Epithelial cell of proximal tubule (primary cell): ENCODE measurements around the gene TMEM151A. TPM values are rescaled to one million over a fixed set of nuclear protein-coding genes. Genes with fewer than 3 reads are reported as not detected.
"Not testable (repeated sequence)": the region's sequence is repeated elsewhere in the genome, so short reads cannot be mapped to it uniquely, and the experiment has no call there.

Experiments used
- DNase-seq: peaks from one replicate; pipeline ENCODE4 v3.0.0-alpha.2; 2011; ENCODE audit warnings: low read depth
- H3K4me3 ChIP-seq: 2 replicates; pipeline ENCODE4 v1.5.1; 2011; ENCODE audit warnings: low read depth, mild to moderate bottlenecking, low read length
- total RNA-seq: library from RNA; depleted of rRNA; stranded (reverse); fragments of >200 nt; gene quantifications from 2 replicates; pipeline ENCODE4 v1.2.3, GENCODE V29; 2015
- TF ChIP-seq, protein P1 (sequence below): conservative IDR thresholded peaks from 2 replicates; pipeline ENCODE4 v1.5.1; 2012; ENCODE audit warnings: low read depth, mild to moderate bottlenecking, low read length

Gene TMEM151A
- total RNA-seq, 1 donor from 2014 or later: 0.58 TPM

GRCh38 chr11:66318600-66318970, 26.9 kb downstream of the TMEM151A start:
- no peak for DNase-seq
- no peak overlapping the region for H3K4me3 ChIP-seq
- TF ChIP-seq, protein P1, sequence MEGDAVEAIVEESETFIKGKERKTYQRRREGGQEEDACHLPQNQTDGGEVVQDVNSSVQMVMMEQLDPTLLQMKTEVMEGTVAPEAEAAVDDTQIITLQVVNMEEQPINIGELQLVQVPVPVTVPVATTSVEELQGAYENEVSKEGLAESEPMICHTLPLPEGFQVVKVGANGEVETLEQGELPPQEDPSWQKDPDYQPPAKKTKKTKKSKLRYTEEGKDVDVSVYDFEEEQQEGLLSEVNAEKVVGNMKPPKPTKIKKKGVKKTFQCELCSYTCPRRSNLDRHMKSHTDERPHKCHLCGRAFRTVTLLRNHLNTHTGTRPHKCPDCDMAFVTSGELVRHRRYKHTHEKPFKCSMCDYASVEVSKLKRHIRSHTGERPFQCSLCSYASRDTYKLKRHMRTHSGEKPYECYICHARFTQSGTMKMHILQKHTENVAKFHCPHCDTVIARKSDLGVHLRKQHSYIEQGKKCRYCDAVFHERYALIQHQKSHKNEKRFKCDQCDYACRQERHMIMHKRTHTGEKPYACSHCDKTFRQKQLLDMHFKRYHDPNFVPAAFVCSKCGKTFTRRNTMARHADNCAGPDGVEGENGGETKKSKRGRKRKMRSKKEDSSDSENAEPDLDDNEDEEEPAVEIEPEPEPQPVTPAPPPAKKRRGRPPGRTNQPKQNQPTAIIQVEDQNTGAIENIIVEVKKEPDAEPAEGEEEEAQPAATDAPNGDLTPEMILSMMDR: no peak

- DNase-seq, H3K4me3 ChIP-seq: not testable (repeated sequence)
Observed at GRCh38 chr11:66320289-66320688, 28.6 kb downstream of the TMEM151A start.

DNA sequence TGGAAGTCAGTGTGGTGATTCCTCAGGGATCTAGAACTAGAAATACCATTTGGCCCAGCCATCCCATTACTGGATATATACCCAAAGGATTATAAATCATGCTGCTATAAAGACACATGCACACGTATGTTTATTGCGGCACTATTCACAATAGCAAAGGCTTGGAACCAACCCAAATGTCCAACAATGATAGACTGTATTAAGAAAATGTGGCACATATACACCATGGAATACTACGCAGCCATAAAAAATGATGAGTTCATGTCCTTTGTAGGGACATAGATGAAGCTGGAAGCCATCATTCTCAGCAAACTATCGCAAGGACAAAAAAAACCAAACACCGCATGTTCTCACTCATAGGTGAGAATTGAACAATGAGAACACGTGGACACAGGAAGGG, 29.1 kb downstream of the TMEM151A start:
- H3K4me3 ChIP-seq, DNase-seq: not testable (repeated sequence)

DNA sequence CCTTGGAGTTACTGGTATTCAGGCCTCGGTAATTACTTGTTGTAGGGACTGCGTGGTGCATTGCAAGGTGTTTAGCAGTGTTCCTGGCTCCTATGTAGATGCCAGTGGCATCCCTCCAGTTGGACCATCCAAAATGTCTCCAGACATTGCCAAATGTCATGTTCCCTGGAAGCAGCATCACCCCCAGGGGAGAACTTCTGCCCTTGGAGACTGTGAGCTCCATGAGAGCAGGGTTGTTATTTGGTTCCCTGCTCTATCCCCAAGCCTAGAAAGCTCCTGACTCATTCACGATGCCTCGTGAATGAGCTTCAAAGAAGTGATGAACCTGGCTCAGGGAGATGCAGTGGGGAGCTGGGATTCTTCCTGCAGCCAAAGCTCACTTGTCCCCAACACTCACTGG, 29.9 kb downstream of the TMEM151A start:
- DNase-seq: no peak
- TF ChIP-seq, protein P1: no peak
- H3K4me3 ChIP-seq: no peak overlapping the region

DNA sequence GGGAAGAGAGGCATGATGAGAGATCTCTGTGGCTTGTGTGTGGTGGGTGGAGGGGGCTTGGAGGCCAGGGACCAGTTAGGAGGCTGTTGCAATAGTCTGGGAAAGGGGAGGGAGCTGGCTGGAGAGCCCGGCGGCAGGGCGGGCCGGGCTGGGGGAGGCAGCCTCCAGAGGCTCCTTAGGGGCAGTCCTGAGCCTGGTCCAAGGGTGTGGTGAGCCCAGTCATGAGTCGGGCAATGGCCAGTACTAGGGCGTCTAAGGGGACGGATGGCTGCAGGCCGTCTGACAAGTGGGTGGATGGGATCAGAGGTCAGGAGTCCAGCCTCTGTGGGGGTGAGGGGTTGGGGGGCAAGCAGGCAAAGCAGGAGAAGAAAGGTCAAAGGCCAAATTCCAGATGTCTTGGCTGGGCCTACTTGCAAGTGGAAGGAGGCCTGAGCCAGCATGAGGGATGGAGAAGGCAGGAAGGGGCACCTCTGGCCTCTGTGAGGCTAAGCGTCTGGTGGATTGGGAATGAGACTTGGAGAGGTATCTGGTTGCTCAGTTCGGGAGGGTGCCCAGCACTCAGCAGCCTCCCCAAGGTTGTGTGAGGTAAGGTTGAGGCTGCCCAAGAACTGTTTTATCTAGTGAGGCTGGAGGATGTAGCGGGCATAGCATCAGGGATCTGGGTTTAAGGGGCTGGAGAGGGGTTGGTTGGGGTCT, 31.2 kb downstream of the TMEM151A start:
- H3K4me3 ChIP-seq: no peak overlapping the region
- TF ChIP-seq, protein P1: no peak
- no peak for DNase-seq

DNA sequence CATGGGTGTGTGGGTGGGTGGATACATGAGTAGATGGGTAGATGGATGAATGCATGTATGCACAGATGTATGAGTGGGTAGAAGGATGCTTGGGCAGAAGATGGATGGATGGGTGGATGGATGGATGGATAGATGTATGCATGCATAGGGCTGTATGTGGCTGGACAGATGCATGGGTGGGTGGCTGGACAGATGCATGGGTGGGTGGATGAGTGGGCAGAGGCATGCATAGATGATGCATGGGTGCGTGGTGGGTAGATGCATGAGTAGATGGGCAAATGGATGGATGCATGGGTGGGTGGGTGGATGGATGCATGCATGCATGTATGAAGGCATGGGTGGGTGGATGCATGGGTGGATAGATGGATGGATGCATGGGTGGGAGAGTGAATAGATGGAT, 32.0 kb downstream of the TMEM151A start:
- no peak for DNase-seq
- TF ChIP-seq, protein P1: no peak
- H3K4me3 ChIP-seq: no peak overlapping the region

GRCh38 chr11:66324664-66325063, 33.0 kb downstream of the TMEM151A start:
- DNase-seq: no peak
- TF ChIP-seq, protein P1: no peak
- no peak overlapping the region for H3K4me3 ChIP-seq

DNA sequence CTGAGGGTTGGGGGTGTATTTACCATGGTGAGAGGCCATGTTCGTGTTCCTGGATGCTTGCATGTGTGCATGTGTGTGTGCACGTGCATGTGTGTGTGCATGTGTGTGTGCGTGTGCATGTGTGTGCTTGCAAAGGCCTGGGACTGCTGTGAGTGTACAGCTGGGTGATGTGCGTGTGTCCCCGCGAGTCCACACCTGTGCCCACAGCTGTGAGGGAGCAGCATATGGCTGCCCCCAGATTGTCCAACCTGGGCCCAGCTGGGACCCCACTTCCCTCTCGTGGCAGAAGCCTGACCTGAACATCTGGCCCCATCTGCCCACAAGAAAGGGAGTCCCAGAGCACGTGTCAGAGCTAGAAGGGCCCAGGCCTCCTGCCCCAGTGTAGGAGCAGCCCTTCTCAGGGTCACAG, 33.6 kb downstream of the TMEM151A start:
- H3K4me3 ChIP-seq: no peak overlapping the region
- TF ChIP-seq, protein P1: no peak
- DNase-seq: no peak
